Dendritic cell treated with granulocyte-macrophage colony-stimulating factor and Interleukin-4, amounts not matched to agents 40 ng/mL and 50 ng/mL, for 4 days (primary cell): Measurements from ENCODE around the gene KIF26A.

Source experiments
- H3K27ac Mint-ChIP-seq: one replicate; pipeline ENCODE4 v1.8.0; 2022; ENCODE audit warnings: mild to moderate bottlenecking, mixed read lengths
- H3K27me3 Mint-ChIP-seq: one replicate; pipeline ENCODE4 v1.8.0; 2022; ENCODE audit warnings: mild to moderate bottlenecking, mixed read lengths
- H3K36me3 Mint-ChIP-seq: one replicate; pipeline ENCODE4 v1.8.0; 2022; ENCODE audit warnings: low read depth, mixed read lengths
- H3K4me1 Mint-ChIP-seq: one replicate; pipeline ENCODE4 v1.8.0; 2022; ENCODE audit warnings: low read depth, mixed read lengths
- H3K4me3 Mint-ChIP-seq: one replicate; pipeline ENCODE4 v1.8.0; 2022; ENCODE audit warnings: mild to moderate bottlenecking, moderate library complexity, mixed read lengths
- H3K9me3 Mint-ChIP-seq: one replicate; pipeline ENCODE4 v1.8.0; 2022; ENCODE audit warnings: mixed read lengths
- intact Hi-C: fragments of 100-400 bp; cut with micrococcal nuclease; formaldehyde crosslinking; loops from one replicate; pipeline ENCODE4 v1.15.0; 2022

The KIF26A gene

DNA sequence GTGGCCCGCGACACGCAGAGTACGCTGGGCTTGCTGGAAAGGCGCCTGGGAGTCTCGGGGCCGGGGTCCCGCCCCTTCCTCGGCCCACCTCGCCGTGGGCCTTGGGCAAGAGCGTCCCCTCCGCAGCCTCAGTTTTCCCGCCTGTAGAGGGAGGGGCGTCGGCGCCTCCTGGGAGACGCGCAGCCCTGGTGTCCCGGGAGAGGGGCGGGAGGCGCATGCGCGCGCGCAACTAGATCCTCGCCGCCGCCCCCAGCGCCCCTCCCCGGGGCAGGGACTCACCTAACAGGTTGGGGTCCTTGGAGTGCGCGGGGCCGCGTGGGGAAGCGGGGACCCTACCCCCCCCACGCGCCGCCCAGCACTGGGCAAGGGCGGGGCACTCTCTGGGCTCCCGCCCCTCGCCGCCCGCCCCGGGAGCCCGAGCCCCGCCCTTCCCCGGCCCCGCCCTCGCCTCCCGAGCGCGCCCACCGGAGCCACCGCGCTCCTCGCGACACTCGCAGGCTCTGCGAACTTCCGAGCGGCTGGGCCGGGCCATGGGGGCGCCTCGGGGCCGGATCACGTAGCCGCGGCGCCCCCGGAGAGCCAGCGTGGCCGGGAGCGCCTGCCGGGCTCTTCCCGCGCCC, at the start of gene KIF26A:
Gene KIF26A (plus strand): TSS at position 490 of the 620 bp plus-strand sequence. CDS start 136 bp downstream, outside the sequence.
- peak within 1 kb of the TSS; percentile 59 for H3K4me3 Mint-ChIP-seq
- H3K36me3 Mint-ChIP-seq = no peaks in the 10 kb centered on the region
- intact Hi-C loops = loop anchor here (10.0 kb wide), 1 partner anchor 427 kb away; no protein-coding TSS in a partner anchor
- peaks cover 12% of the 10 kb centered on the region for H3K4me1 Mint-ChIP-seq
- peaks cover 73% of the 10 kb centered on the region for H3K27me3 Mint-ChIP-seq
- no peaks in the 10 kb centered on the region for H3K9me3 Mint-ChIP-seq
- H3K27ac Mint-ChIP-seq = no peak within 1 kb of the TSS

DNA sequence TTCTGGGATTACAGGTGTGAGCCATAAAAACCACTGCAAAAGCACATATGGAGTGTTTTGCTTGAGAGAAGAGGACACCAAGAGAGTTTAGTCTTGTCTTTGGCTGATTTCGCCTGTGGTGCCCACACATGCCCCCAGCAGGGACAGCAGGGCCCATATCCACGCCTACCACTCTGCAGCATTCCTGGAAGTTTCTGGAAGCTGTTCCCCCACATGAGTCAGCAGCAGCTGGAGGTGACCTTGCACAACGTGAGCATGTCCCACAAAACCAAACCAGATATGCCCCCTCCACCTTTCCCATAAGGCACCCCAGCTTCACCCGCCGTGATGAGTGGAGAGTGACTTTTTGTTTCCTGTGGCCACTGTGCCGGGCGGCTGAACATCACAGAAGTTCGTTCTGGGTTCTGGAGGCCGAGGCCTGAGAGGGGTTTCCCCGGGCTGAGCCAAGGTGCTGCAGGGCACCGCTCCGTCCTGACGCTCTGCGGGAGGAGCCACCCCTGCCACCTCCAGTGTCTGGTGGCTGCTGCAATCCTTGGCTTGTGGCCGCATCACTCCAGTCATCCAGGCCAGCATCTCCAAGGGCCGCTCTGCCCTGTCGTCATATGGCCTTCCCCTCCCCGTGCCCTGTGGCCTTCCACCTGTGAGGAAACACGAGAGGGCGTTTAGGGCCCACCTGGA, 48.2 kb upstream of the KIF26A start:
- Mint-ChIP-seq H3K27me3 (peaks cover 24% of the 10 kb centered on the region), H3K36me3 (no peaks in the 10 kb centered on the region), H3K4me1 (peaks cover 6% of the 10 kb centered on the region), H3K27ac (no peak overlapping the region), H3K9me3 (no peaks in the 10 kb centered on the region), H3K4me3 (no peak overlapping the region)
- intact Hi-C loops = no loop called here

DNA sequence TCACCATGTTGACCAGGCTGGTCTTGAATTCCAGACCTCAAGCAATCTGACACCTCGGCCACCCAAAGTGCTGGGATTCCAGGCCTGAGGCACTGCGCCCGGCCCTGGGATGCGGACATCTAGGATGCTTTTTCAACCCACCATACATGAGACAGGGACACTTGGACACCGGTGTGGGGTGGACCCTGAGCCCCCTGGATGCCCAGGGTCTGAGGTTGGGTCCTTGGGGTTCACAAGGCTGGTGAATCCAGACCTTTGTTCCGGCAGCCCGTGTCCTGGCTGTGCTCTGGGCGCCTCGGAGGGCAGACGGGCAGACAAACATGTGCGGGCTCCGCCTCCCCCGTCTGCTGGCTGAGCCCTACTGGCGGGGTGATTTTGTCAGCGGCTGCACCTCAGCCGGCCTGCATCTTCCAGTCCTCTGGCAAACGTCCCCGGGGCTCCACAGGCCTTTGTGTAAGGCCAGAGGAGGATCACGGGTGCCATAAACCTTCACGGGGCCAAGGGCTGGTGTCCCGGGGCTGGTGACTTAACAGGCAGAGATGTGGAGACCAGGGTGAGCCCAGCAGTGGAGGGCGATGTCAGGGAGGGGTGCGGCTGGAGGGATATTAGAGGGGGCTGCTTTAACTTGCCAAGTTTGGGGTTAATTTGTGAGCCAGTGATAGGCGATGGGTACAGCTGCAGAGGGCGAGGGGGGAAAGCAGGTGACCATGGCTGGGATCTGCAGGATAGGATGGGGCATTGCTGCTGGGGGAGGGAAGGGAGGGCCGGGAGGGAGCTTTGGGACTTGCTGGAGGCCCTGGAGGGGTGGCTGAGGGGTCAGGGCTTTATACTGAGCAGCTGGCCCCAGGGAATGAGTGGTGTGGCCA, 47.1 kb upstream of the KIF26A start:
- Mint-ChIP-seq H3K27me3 (peaks cover 18% of the 10 kb centered on the region), H3K4me3 (no peak overlapping the region), H3K4me1 (peaks cover 6% of the 10 kb centered on the region), H3K27ac (no peak overlapping the region), H3K36me3 (no peaks in the 10 kb centered on the region), H3K9me3 (no peaks in the 10 kb centered on the region)
- intact Hi-C loops = no loop called here

DNA sequence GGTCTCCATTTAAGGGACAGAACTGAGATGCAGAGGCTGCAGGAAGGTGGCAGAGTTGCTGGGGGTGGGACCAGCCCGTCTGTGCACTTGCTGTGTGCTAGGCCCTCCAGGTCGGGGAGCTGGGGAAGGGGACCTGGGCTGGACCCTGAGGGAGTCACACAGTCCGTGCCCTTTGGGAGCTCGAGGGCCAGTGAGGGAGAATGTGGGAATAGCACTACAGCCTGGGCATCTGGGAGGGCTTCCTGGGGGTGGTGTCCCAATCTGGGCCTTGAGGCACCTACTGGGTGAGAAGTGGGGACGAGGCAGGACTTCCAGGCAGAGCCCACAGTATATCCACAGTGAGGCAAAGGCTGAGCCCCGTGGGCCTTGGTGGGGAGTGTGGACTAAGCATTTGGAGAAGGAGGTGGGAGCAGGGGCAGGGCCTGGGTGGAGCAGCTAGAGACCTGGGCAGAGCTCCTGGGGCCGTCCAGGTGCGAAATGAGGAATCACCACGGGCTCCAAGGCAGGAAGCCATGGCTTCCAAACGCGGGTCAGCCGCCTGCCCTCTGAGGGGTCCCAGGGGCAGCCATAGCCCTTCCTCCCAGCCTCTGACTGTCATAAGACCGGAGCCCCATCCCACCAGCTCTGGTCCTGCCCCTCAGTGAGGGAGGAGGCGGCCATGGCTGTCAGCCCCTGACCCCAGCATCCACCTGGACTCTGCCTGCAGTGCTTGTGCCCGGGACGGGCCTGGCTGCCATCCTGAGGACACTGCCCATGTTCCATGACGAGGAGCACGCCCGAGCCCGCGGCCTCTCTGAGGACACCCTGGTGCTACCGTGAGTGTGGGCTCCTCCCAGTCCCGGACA, 46.2 kb upstream of the KIF26A start:
- intact Hi-C loops = no loop called here
- Mint-ChIP-seq H3K9me3 (no peaks in the 10 kb centered on the region), H3K36me3 (no peaks in the 10 kb centered on the region), H3K4me3 (no peak overlapping the region), H3K27ac (no peak overlapping the region), H3K27me3 (peaks cover 9% of the 10 kb centered on the region), H3K4me1 (peaks cover 6% of the 10 kb centered on the region)

DNA sequence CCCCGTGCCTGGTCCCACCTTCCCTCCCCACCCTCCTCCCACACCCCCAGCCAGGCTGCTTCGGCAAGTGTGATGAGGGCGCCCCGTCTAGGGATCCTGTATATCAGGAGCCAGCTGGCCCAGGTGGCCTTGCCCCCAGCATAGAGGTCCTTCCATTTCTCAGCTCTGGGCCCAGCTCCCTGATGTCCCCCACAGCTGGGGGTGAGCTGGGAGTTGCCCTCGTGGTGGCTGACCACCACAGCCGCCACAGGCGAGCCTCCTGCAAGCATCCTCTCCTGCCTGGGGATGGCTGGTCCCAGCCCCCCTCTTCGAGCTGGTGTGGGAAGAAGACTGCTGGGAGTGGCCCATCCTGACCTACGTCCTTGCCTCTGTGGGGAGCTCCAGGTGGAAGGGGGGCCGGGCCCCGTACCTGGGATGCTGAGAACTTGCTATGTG, 45.4 kb upstream of the KIF26A start:
- Mint-ChIP-seq H3K4me3 (no peak overlapping the region), H3K27ac (no peak overlapping the region), H3K27me3 (peaks cover 5% of the 10 kb centered on the region), H3K36me3 (no peaks in the 10 kb centered on the region), H3K4me1 (peaks cover 6% of the 10 kb centered on the region), H3K9me3 (no peaks in the 10 kb centered on the region)
- intact Hi-C loops = no loop called here

DNA sequence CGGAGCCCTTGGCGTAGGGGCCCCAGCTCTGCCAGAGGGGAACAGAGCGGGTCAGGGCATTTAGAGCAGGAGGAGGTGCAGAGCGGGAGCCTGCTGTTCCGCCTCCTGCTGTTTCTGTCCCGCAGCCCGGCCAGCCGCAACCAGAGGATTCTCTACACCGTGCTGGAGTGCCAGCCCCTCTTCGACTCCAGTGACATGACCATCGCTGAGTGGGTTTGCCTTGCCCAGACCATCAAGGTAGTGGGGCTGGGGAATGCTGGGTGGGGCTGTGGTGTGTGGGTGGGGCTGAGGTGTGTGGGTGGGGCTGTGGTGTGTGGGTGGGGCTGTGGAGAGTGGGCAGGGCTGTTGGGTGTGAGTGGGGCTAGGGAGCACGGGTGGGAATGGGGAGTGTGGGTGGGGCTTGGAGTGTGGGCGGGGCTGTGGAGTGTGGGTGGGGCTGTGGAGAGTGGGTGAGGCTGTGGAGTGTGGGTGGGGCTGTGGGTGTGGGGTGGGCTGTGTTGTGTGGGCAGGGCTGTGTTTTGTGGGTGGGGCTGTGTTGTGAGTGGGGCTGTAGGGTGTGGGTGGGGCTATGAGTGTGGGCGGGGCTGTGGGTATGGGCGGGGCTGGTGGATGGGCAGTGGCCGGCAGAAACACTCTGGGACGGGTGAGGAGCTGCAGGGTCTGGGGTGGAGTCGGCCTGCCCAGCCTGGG, 44.9 kb upstream of the KIF26A start:
- Mint-ChIP-seq H3K9me3 (no peaks in the 10 kb centered on the region), H3K36me3 (no peaks in the 10 kb centered on the region), H3K4me1 (peaks cover 6% of the 10 kb centered on the region), H3K27me3 (peaks cover 5% of the 10 kb centered on the region), H3K27ac (no peak overlapping the region), H3K4me3 (no peak overlapping the region)
- intact Hi-C loops = no loop called here

DNA sequence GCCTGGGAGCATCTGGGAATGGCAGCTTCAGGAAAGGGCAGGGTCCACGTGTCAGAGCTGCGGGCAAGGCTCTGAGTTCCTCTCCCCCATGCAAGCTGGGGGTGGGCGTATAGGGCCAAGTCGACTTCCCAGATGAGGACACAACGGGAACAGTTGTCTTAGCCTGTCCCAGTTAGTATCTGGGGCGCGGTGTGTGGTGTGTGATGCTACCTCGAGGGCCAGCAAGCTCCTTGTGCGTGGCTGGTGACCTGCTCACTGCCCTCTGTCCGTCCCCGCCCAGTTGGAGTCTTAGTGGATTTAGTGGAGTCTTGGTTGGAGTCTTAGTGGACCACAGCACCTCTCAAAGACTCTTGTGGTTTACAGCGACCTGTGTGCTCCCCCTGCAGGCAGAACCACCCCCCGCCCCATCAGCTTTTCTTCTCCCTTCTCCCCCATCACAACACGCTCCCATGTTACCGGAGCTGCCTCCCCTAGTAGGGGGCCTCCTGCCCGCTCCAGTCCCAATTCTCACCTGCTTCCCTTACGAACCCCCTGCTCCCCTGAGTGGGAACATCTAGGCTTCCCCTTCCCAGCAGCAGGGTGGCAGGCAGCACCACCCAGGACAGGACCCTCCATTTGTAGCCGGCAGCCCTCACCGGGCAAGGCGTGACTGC, 44.2 kb upstream of the KIF26A start:
- peaks cover 5% of the 10 kb centered on the region for H3K27me3 Mint-ChIP-seq
- peak overlapping the region; percentile 28 for H3K27ac Mint-ChIP-seq
- no peaks in the 10 kb centered on the region for H3K36me3 Mint-ChIP-seq
- H3K4me3 Mint-ChIP-seq = no peak overlapping the region
- H3K4me1 Mint-ChIP-seq = peaks cover 6% of the 10 kb centered on the region
- H3K9me3 Mint-ChIP-seq = no peaks in the 10 kb centered on the region
- intact Hi-C loops = no loop called here

DNA sequence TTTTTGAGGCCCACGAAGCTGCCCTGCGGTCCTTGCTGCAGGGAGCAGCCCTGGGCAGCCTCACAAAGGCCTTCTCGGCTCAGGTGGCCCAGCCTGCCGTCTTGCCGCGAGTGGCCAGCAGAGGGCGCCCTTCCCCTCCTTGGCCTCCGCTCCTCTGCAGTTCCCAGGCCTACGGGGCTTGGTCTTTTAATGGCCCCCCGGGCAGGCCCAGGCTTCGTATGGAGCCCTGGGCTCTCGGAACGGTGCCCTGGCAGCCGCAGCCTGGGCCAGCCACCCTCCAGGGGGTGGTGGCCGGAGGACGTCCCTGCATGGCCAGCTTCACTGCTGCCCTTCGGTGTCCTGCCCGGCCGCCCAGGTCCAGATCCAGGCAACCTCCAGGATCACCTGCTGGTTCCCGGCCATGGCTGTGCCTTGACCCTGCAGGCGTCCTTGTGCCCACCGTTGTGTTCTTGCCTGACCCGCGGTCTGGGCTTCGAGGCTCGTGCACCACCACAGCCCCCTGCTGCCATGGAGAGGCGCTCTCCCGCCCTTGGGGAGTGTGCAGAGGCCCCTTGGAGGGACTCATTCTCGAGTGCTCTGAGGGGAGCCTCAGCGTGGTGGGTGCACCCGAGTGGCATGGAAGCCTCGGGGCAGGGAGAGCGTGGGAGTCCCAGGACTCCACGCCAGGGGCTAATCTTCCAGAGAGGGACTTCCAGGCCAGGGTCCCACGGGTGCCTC, 43.5 kb upstream of the KIF26A start:
- H3K9me3 Mint-ChIP-seq = no peaks in the 10 kb centered on the region
- peaks cover 5% of the 10 kb centered on the region for H3K27me3 Mint-ChIP-seq
- intact Hi-C loops = no loop called here
- H3K36me3 Mint-ChIP-seq = no peaks in the 10 kb centered on the region
- peaks cover 6% of the 10 kb centered on the region for H3K4me1 Mint-ChIP-seq
- no peak overlapping the region for H3K4me3 Mint-ChIP-seq
- H3K27ac Mint-ChIP-seq = peak overlapping the region; percentile 28

DNA sequence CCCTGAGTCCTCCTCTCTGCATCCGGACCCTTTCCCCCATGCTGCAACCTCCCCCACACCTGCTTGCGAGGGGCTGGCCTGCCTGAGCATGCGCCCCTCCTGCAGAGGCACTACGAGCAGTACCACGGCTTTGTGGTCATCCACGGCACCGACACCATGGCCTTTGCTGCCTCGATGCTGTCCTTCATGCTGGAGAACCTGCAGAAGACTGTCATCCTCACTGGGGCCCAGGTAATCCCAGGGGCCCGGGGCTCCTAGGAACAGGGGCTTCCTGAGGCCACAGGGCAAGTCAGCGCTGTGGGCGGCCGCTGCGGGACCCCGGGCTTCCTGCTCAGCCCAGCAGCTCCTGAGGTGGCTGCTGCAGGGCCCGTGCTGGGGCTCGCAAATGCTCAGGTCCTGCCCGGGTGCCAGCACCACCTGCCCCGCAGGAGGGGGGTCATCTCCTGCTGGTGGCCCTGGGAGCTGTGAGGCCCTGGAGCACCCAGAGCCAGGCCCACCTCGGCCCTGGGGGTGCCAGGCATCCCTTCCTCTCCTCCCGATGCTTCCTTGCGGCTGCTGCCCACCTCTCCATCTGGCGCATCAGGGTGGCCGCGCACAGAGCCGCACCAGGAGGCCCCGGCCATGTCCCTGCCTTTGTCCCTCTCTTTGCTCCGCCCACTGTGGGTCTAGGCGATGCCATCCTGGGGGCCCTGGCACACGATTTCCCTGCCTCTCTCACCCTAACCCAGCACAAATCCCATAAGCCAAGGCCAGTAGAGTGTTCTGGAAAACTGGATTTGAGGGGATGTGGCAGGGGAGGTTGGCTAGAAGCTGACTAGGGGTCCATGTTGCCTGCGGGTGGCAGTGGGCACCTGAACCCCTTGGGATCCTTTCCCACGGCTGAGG, 42.7 kb upstream of the KIF26A start:
- H3K27ac Mint-ChIP-seq = no peak overlapping the region
- no peaks in the 10 kb centered on the region for H3K9me3 Mint-ChIP-seq
- peaks cover 6% of the 10 kb centered on the region for H3K4me1 Mint-ChIP-seq
- peaks cover 5% of the 10 kb centered on the region for H3K27me3 Mint-ChIP-seq
- no peak overlapping the region for H3K4me3 Mint-ChIP-seq
- intact Hi-C loops = no loop called here
- no peaks in the 10 kb centered on the region for H3K36me3 Mint-ChIP-seq

DNA sequence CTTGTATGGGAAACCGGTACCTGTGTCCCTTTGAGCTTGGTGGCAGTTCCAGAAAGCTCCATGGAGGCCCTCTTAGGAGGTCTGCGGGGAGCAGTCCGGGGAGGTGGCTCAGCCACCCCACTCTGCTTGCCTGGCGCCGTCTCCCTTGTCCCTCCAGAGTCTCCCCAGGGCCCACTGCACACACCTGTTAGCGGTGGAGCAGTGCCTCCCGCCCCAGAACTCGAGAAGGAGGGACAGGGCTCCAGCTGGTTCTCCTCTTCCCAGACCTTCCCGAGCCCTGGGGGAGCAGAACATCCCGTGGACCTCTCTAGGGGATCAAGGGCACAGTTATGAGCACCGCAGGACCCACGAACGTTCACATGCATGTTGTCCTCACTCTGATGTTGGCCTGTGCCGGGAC, 42.1 kb upstream of the KIF26A start:
- intact Hi-C loops = no loop called here
- Mint-ChIP-seq H3K27me3 (peaks cover 5% of the 10 kb centered on the region), H3K4me1 (peaks cover 6% of the 10 kb centered on the region), H3K4me3 (no peak overlapping the region), H3K9me3 (no peaks in the 10 kb centered on the region), H3K36me3 (no peaks in the 10 kb centered on the region), H3K27ac (no peak overlapping the region)

DNA sequence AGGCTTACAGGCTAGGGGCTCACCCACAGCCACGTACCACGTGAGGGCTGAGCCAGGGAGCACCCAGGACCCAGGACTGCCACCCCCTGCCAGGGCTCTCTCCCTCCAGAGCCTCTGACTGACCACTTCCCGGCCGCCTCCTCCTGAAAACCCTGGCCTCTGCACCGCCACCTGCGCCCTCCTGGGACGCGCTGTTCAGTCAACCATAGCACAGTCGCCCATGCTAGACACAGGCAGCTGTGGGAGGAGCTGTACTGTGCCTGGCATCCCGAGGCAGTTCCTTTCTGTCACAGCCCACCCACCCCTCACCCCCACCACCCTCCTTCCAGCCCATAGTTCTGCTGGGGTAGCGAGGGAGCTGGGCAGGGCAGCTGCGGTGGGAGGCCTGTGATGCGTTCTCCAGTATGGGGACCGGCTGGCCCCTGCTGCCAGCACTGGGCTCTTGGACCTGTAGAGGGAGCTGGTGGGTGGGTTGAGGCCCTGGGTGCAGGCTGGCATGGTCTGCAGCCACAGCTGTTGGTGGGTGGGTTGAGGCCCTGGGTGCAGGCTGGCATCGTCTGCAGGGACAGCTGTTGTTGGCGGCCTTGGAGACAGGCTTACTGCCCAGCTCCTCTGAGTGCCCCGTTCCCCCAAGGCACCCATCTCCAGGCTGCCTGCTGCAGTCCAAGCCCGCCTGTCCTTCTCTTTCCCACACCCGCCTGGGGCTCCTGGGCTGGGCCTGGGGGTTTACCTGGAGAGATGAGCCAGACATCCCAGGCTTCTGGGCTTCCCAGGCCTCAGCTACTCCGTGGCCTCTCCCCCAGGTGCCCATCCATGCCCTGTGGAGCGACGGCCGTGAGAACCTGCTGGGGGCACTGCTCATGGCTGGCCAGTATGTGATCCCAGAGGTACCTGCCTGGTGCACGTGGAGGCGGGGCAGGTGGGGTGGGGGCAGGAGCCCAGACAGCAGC, 41.4 kb upstream of the KIF26A start:
- no peaks in the 10 kb centered on the region for H3K9me3 Mint-ChIP-seq
- peaks cover 6% of the 10 kb centered on the region for H3K4me1 Mint-ChIP-seq
- no peaks in the 10 kb centered on the region for H3K36me3 Mint-ChIP-seq
- H3K27ac Mint-ChIP-seq = no peak overlapping the region
- no peak overlapping the region for H3K4me3 Mint-ChIP-seq
- intact Hi-C loops = no loop called here
- H3K27me3 Mint-ChIP-seq = peaks cover 5% of the 10 kb centered on the region
